H1 (cell line): ENCODE measurements around the gene SUCLG2. TPM values are rescaled to one million over a fixed set of nuclear protein-coding genes. Genes with fewer than 3 reads are reported as not detected.

Experiments
- CTCF ChIA-PET: fragments of 300-600 bp; sonication (Branson Sonifier 250); formaldehyde crosslinking; loops from one replicate; lab custom pipeline; 2021; ENCODE audit not compliant: partially characterized antibody; lab: Charles Lee
- POLR2A ChIA-PET: fragments of 300-600 bp; sonication (Branson Sonifier 250); formaldehyde crosslinking; loops from one replicate; lab custom pipeline; 2021; ENCODE audit warnings: inconsistent platforms; ENCODE audit not compliant: partially characterized antibody; lab: Charles Lee
- DNase-seq, 2 experiments: peaks; one replicate each; pipeline versions ENCODE4 v3.0.0 to v3.0.0-alpha.2; 2010 to 2022; ENCODE audit warnings: low spot score in 2 of 2, low read depth in 1 of 2, mixed read lengths in 1 of 2
- FAIRE-seq: peaks from 2 replicates; lab custom pipeline; 2011; peaks lifted over from hg19 to GRCh38; lab: Jason Lieb, UNC
- H2AFZ ChIP-seq: 2 replicates; pipeline ENCODE4 v1.8.1; 2012; ENCODE audit warnings: low read length, inconsistent platforms
- H2AK5ac ChIP-seq: 2 replicates; pipeline ENCODE4 v1.6.1; 2013; ENCODE audit warnings: low read depth, low read length
- H2BK120ac ChIP-seq: replicated peaks from 2 replicates; pipeline ENCODE3; 2013; ENCODE audit warnings: low read depth, low read length, inconsistent platforms
- H2BK12ac ChIP-seq: 2 replicates; pipeline ENCODE4 v1.6.1; 2013; ENCODE audit warnings: low read depth, low read length
- H2BK15ac ChIP-seq: 2 replicates; pipeline ENCODE4 v1.6.1; 2013; ENCODE audit warnings: low read length
- H2BK20ac ChIP-seq: 2 replicates; pipeline ENCODE4 v1.6.1; 2013; ENCODE audit warnings: low read length
- H2BK5ac ChIP-seq: 2 replicates; pipeline ENCODE4 v1.6.1; 2013; ENCODE audit warnings: low read depth, low read length
- H3K14ac ChIP-seq: 2 replicates; pipeline ENCODE4 v1.6.1; 2013; ENCODE audit warnings: inconsistent platforms; ENCODE audit not compliant: insufficient read length
- H3K18ac ChIP-seq: 2 replicates; pipeline ENCODE4 v1.6.1; 2013; ENCODE audit warnings: low read length; ENCODE audit errors: extremely low read depth
- H3K23ac ChIP-seq: 2 replicates; pipeline ENCODE4 v1.6.1; 2013; ENCODE audit warnings: inconsistent platforms; ENCODE audit not compliant: insufficient read length
- H3K23me2 ChIP-seq: 2 replicates; pipeline ENCODE4 v1.6.1; 2013; ENCODE audit warnings: low read depth, low read length
- H3K27ac ChIP-seq: 2 replicates; pipeline ENCODE4 v1.6.1; 2011; ENCODE audit warnings: low read depth, low read length, inconsistent platforms
- H3K27me3 ChIP-seq, 4 experiments: replicated peaks in 1 of 4; 1 replicate in 1 of 4; 2 replicates in 3 of 4; pipeline versions ENCODE4 v1.6.1 to v1.8.1; 2011 to 2013; ENCODE audit warnings: low read length in 3 of 4, mild to moderate bottlenecking in 3 of 4, inconsistent platforms in 2 of 4, mixed read lengths in 2 of 4, moderate library complexity in 1 of 4; ENCODE audit not compliant: control insufficient read depth in 3 of 4, insufficient read depth in 3 of 4; ENCODE audit errors: extremely low read depth in 1 of 4
- H3K36me3 ChIP-seq, 4 experiments: 2 replicates each; pipeline versions ENCODE4 v1.6.1 to v1.8.1; 2011 to 2013; ENCODE audit warnings: mild to moderate bottlenecking in 4 of 4, low read length in 3 of 4, moderate library complexity in 2 of 4, control low read depth in 1 of 4, inconsistent platforms in 1 of 4; ENCODE audit not compliant: insufficient read depth in 4 of 4, control insufficient read depth in 2 of 4
- H3K4ac ChIP-seq: replicated peaks from 2 replicates; pipeline ENCODE3; 2013; ENCODE audit warnings: low read length, low read depth, mixed read lengths, inconsistent platforms; ENCODE audit not compliant: insufficient read length
- H3K4me1 ChIP-seq, 4 experiments: replicated peaks in 1 of 4; 1 replicate in 1 of 4; 2 replicates in 3 of 4; pipeline versions ENCODE4 v1.6.1 to v1.8.1; 2011 to 2013; ENCODE audit warnings: low read length in 3 of 4, inconsistent platforms in 2 of 4, mixed read lengths in 1 of 4; ENCODE audit not compliant: insufficient read depth in 4 of 4, control insufficient read depth in 3 of 4
- H3K4me2 ChIP-seq, 2 experiments: 2 replicates each; pipeline versions ENCODE4 v1.6.1 to v1.8.1; 2011 to 2013; ENCODE audit warnings: low read depth in 2 of 2, low read length in 2 of 2, control low read depth in 1 of 2, inconsistent platforms in 1 of 2, mild to moderate bottlenecking in 1 of 2; ENCODE audit not compliant: insufficient read depth in 1 of 2
- H3K4me3 ChIP-seq, 4 experiments: fragments of 200-600, 300-600 bp in 1 of 4; sonication (generic), shearing (Covaris generic), sonication (Bioruptor Twin) in 1 of 4; 2 replicates each; pipeline versions ENCODE4 v1.5.1 to v1.8.1; 2011 to 2016; ENCODE audit warnings: low read length in 4 of 4, low read depth in 3 of 4, control low read depth in 2 of 4, inconsistent platforms in 2 of 4, mild to moderate bottlenecking in 2 of 4, mixed read lengths in 1 of 4, moderate library complexity in 1 of 4; ENCODE audit not compliant: insufficient read depth in 2 of 4; ENCODE audit errors: extremely low read depth in 1 of 4
- H3K56ac ChIP-seq: replicated peaks from 2 replicates; pipeline ENCODE3; 2013; ENCODE audit warnings: low read depth, mild to moderate bottlenecking, mixed read lengths, low read length, inconsistent platforms; ENCODE audit not compliant: insufficient read length
- H3K79me1 ChIP-seq: 2 replicates; pipeline ENCODE4 v1.6.1; 2013; ENCODE audit warnings: low read depth, low read length, control low read depth
- H3K79me2 ChIP-seq, 2 experiments: 2 replicates each; pipeline versions ENCODE4 v1.6.1 to v1.8.1; 2012 to 2013; ENCODE audit warnings: low read length in 2 of 2, mild to moderate bottlenecking in 2 of 2, inconsistent platforms in 1 of 2; ENCODE audit not compliant: insufficient read depth in 2 of 2, control insufficient read depth in 1 of 2
- H3K9ac ChIP-seq, 4 experiments: replicated peaks in 1 of 4; 1 replicate in 1 of 4; 2 replicates in 3 of 4; pipeline versions ENCODE4 v1.6.1 to v1.8.1; 2011 to 2013; ENCODE audit warnings: low read depth in 3 of 4, low read length in 3 of 4, control low read depth in 2 of 4, mild to moderate bottlenecking in 2 of 4, moderate library complexity in 2 of 4, inconsistent platforms in 1 of 4; ENCODE audit errors: extremely low read depth in 1 of 4
- H3K9me3 ChIP-seq, 2 experiments: 2 replicates each; pipeline versions ENCODE4 v1.6.1 to v1.8.1; 2012 to 2013; ENCODE audit warnings: mild to moderate bottlenecking in 2 of 2, moderate library complexity in 2 of 2, control low read depth in 1 of 2, inconsistent platforms in 1 of 2, low read depth in 1 of 2, low read length in 1 of 2, mixed read lengths in 1 of 2; ENCODE audit not compliant: insufficient read depth in 2 of 2
- H4K20me1 ChIP-seq, 2 experiments: replicated peaks in 1 of 2; 2 replicates each; pipeline versions ENCODE3 to v1.8.1; 2011 to 2013; ENCODE audit warnings: inconsistent platforms in 2 of 2, low read length in 2 of 2, mild to moderate bottlenecking in 1 of 2; ENCODE audit not compliant: insufficient read depth in 2 of 2, control insufficient read depth in 1 of 2
- H4K5ac ChIP-seq: 2 replicates; pipeline ENCODE4 v1.6.1; 2013; ENCODE audit warnings: low read length, low read depth, mixed read lengths, inconsistent platforms; ENCODE audit not compliant: insufficient read length
- H4K8ac ChIP-seq: 2 replicates; pipeline ENCODE4 v1.8.0; 2013; ENCODE audit warnings: mild to moderate bottlenecking, moderate library complexity, low read length, inconsistent platforms; ENCODE audit not compliant: insufficient read depth; ENCODE audit errors: extremely low read depth
- H4K91ac ChIP-seq: replicated peaks from 2 replicates; pipeline ENCODE3; 2013; ENCODE audit warnings: low read length, mixed read lengths, inconsistent platforms; ENCODE audit not compliant: insufficient read length
- CREB1 ChIP-seq: IDR thresholded peaks from 2 replicates; pipeline ENCODE4 v1.6.1; 2012; ENCODE audit warnings: inconsistent platforms
- RAD21 ChIP-seq, 2 experiments: IDR thresholded peaks in 1 of 2; conservative IDR thresholded peaks in 1 of 2; 2 replicates each; pipeline ENCODE4 v1.6.1; 2011; ENCODE audit warnings: low read depth in 2 of 2, low read length in 2 of 2, improper control_type of control experiment in 1 of 2, inconsistent platforms in 1 of 2, mild to moderate bottlenecking in 1 of 2, moderate library complexity in 1 of 2
- SP4 ChIP-seq: IDR thresholded peaks from 2 replicates; pipeline ENCODE4 v1.6.1; 2012; ENCODE audit warnings: low read length, inconsistent platforms
- TCF12 ChIP-seq: IDR thresholded peaks from 2 replicates; pipeline ENCODE4 v1.6.1; 2011; ENCODE audit warnings: low read depth, mild to moderate bottlenecking, low read length
- WGBS, 2 experiments: shearing (Covaris generic) in 1 of 2; methylation state at CpG; one replicate each; pipeline versions ENCODE4 v1.1.6 to v1.1.7; 2013 to 2015; ENCODE audit warnings: low lambda C conversion rate in 2 of 2, mixed read lengths in 2 of 2, inconsistent platforms in 1 of 2, low coverage in 1 of 2, missing lambda C conversion rate in 1 of 2; ENCODE audit not compliant: insufficient replicate concordance in 2 of 2, insufficient coverage in 1 of 2, insufficient read length in 1 of 2; ENCODE audit errors: extremely low coverage in 1 of 2, missing lambda C conversion rate in 1 of 2; 5-methylcytosine and 5-hydroxymethylcytosine counted together
- polyA plus RNA-seq, 7 experiments: library from polyadenylated mRNA; depleted of rRNA in 3 of 7; stranded (reverse) in 5 of 7; unstranded in 2 of 7; fragments of >200 nt in 5 of 7; fragments of 200-250 nt in 2 of 7; gene quantifications; 1 replicate in 5 of 7; 2 replicates in 1 of 7; 4 replicates in 1 of 7; pipeline versions ENCODE4 v1.2.1 to v1.2.3, GENCODE V29; 2011 to 2013; ENCODE audit warnings: missing spikeins in 2 of 7, mixed read lengths in 2 of 7
- total RNA-seq: library from RNA; stranded (reverse); fragmentation: NEBNext Ultra II Directional; extraction: Animal tissue kit (Norgen Biotek cat#: 25700); gene quantifications from 2 replicates; pipeline ENCODE4 v1.2.1, GENCODE V29; 2021
- TF ChIP-seq, protein P1 (sequence below): IDR thresholded peaks from 2 replicates; pipeline ENCODE4 v1.6.1; 2012; ENCODE audit warnings: inconsistent platforms
- TF ChIP-seq, protein P2 (sequence below): IDR thresholded peaks from 2 replicates; pipeline ENCODE4 v1.6.1; 2011; ENCODE audit warnings: low read length, improper control_type of control experiment

SUCLG2 gene
- total and polyA plus RNA-seq, 2 of the 8 experiments (the other 6 are each of a cell fraction or from before 2014, with no cell fraction given): 12.9 to 46.2 TPM

DNA sequence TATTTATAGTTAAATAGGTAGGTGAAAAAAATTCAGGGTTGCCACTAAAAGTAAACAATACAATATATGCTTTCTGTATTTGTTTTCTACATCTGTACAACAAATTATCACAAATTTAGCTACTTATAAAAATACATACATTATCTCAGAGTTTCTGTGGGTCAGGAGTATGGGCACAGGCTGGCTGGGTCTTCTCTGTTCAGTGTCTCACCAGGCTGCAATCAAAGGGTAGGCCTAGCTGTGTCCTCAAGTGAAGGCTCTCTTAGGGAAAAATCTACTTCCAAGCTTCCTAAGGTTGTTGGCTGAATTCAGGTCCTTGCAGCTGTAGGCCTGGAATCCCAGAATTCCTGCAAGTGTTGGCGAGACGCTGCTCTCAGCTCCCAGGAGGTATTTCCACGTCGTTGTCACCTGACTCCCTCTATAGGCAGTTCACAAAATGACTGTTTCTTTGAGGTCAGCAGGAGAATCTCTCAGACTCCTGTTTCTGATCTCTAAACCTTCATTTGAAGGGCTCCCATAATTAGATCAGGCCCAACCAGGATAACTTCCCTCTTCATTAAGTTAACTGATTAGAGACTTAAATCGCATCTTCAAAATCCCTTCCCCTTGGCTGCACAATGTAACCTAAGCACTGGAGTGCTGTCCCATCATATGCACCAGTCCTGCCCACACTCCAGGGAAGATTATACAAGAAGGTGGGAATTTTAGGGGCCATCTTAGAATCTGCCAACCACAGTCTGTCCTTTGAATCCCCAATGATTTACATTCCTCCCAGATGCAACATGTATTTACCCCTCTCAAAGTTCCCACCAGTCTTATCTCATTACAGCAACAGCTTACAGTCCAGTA is 296.6 kb downstream of the SUCLG2 start:
- Histone ChIP-seq H4K91ac (no peak overlapping the region), H4K8ac (no peak overlapping the region), H3K79me2 (no peaks in the 10 kb centered on the region), H3K4ac (no peak overlapping the region), H4K20me1 (no peaks in the 10 kb centered on the region), H4K5ac (no peak overlapping the region), H2AK5ac (no peak overlapping the region), H2BK20ac (no peak overlapping the region), H3K79me1 (no peaks in the 10 kb centered on the region), H2BK12ac (no peak overlapping the region), H3K4me3 (no peak overlapping the region), H3K23me2 (no peaks in the 10 kb centered on the region), H3K18ac (no peak overlapping the region), H3K23ac (no peak overlapping the region), H3K9ac (no peak overlapping the region; a peak in 1 of 7 replicates), H3K27me3 (no peaks in the 10 kb centered on the region), H3K36me3 (no peaks in the 10 kb centered on the region), H3K4me2 (no peak overlapping the region), H3K9me3 (no peaks in the 10 kb centered on the region), H3K14ac (no peak overlapping the region), H2BK5ac (no peak overlapping the region), H3K56ac (no peak overlapping the region), H2BK15ac (no peak overlapping the region), H2AFZ (peak overlapping the region; percentile 100), H2BK120ac (no peak overlapping the region), H3K4me1 (peaks cover 0 to 5% (median under 1%) of the 10 kb centered on the region in 4 experiments; a peak in 3 of 7 replicates), H3K27ac (no peak overlapping the region)
- CTCF ChIA-PET: interaction anchor here (0.6 to 2.8 kb wide), 15 partner anchors 14 to 421 kb away, joined by 3 to 19 read pairs (median 3); no protein-coding TSS in a partner anchor
- DNase-seq (peak; percentile 49 to 71), FAIRE-seq (peak; percentile 99)
- POLR2A ChIA-PET: no interaction called here
- 17% methylated on average over 5 of the region's 5 CpGs; no CpG with 5 or more reads in 1 of the 2 experiments for WGBS, 2 experiments
- TF ChIP-seq, protein P1, sequence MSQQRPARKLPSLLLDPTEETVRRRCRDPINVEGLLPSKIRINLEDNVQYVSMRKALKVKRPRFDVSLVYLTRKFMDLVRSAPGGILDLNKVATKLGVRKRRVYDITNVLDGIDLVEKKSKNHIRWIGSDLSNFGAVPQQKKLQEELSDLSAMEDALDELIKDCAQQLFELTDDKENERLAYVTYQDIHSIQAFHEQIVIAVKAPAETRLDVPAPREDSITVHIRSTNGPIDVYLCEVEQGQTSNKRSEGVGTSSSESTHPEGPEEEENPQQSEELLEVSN: peak; percentile 34; the same call in 1 of the 2 replicates
- TF ChIP-seq RAD21 (IDR thresholded peaks at IDR 0.05 in 1 of 2, conservative IDR thresholded peaks at IDR 0.05 in 1 of 2; ENCODE audit: low read depth in 2 of 2, low read length in 2 of 2) (peak; percentile 78 to 80), CREB1 (peak; percentile 84), SP4 (no peak), TCF12 (no peak)
- TF ChIP-seq, protein P2, sequence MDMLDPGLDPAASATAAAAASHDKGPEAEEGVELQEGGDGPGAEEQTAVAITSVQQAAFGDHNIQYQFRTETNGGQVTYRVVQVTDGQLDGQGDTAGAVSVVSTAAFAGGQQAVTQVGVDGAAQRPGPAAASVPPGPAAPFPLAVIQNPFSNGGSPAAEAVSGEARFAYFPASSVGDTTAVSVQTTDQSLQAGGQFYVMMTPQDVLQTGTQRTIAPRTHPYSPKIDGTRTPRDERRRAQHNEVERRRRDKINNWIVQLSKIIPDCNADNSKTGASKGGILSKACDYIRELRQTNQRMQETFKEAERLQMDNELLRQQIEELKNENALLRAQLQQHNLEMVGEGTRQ: peak; percentile 46; the same call in 1 of the 2 replicates
